ENCODE measurements around the gene CEP170B. TPM values are rescaled to one million over a fixed set of nuclear protein-coding genes. Genes with fewer than 3 reads are reported as not detected.

The CEP170B gene
- total RNA-seq, 1 donor from 2014 or later = 14.4 TPM

- no peak overlapping the region for H3K27ac Mint-ChIP-seq (ENCODE audit: unreplicated experiment)
- H3K4me3 Mint-ChIP-seq = no peak overlapping the region
- H3K4me1 Mint-ChIP-seq = no peaks in the 10 kb centered on the region
- H3K9me3 Mint-ChIP-seq = no peaks in the 10 kb centered on the region
- no peaks in the 10 kb centered on the region for H3K27me3 Mint-ChIP-seq (ENCODE audit: low read depth)
- DNase-seq (ENCODE audit: low read depth, low spot score) = no peak
- TF ChIP-seq CTCF (conservative IDR thresholded peaks at IDR 0.05) = no peak
- H3K36me3 Mint-ChIP-seq (ENCODE audit: low read depth) = no peaks in the 10 kb centered on the region
Observed at GRCh38 chr14:104877806-104878550, 12.9 kb downstream of the CEP170B start.

- TF ChIP-seq CTCF (conservative IDR thresholded peaks at IDR 0.05) = no peak
- H3K36me3 Mint-ChIP-seq (ENCODE audit: low read depth) = no peaks in the 10 kb centered on the region
- no peaks in the 10 kb centered on the region for H3K4me1 Mint-ChIP-seq
- H3K27me3 Mint-ChIP-seq (ENCODE audit: low read depth) = no peaks in the 10 kb centered on the region
- H3K4me3 Mint-ChIP-seq = no peak overlapping the region
- H3K9me3 Mint-ChIP-seq = no peaks in the 10 kb centered on the region
- H3K27ac Mint-ChIP-seq (ENCODE audit: unreplicated experiment) = no peak overlapping the region
- DNase-seq (ENCODE audit: low read depth, low spot score) = no peak
Observed at GRCh38 chr14:104878582-104878981, 13.5 kb downstream of the CEP170B start.

GRCh38 chr14:104879201-104879982 is 14.3 kb downstream of the CEP170B start:
- Mint-ChIP-seq H3K27me3 (ENCODE audit: low read depth) (no peaks in the 10 kb centered on the region), H3K36me3 (ENCODE audit: low read depth) (no peaks in the 10 kb centered on the region), H3K9me3 (no peaks in the 10 kb centered on the region), H3K4me3 (no peak overlapping the region), H3K27ac (ENCODE audit: unreplicated experiment) (no peak overlapping the region), H3K4me1 (no peaks in the 10 kb centered on the region)
- DNase-seq (ENCODE audit: low read depth, low spot score) = no peak
- no peak for TF ChIP-seq CTCF (conservative IDR thresholded peaks at IDR 0.05)

- DNase-seq (ENCODE audit: low read depth, low spot score) = no peak
- H3K27ac Mint-ChIP-seq (ENCODE audit: unreplicated experiment) = no peak overlapping the region
- no peak overlapping the region for H3K4me3 Mint-ChIP-seq
- H3K27me3 Mint-ChIP-seq (ENCODE audit: low read depth) = no peaks in the 10 kb centered on the region
- H3K36me3 Mint-ChIP-seq (ENCODE audit: low read depth) = no peaks in the 10 kb centered on the region
- no peaks in the 10 kb centered on the region for H3K9me3 Mint-ChIP-seq
- no peak for TF ChIP-seq CTCF (conservative IDR thresholded peaks at IDR 0.05)
- no peaks in the 10 kb centered on the region for H3K4me1 Mint-ChIP-seq
Observed at GRCh38 chr14:104879983-104880565, 15.0 kb downstream of the CEP170B start.

GRCh38 chr14:104880584-104881210 is 15.6 kb downstream of the CEP170B start:
- Mint-ChIP-seq H3K36me3 (ENCODE audit: low read depth) (no peaks in the 10 kb centered on the region), H3K9me3 (no peaks in the 10 kb centered on the region), H3K4me1 (no peaks in the 10 kb centered on the region), H3K4me3 (no peak overlapping the region), H3K27ac (ENCODE audit: unreplicated experiment) (no peak overlapping the region), H3K27me3 (ENCODE audit: low read depth) (no peaks in the 10 kb centered on the region)
- TF ChIP-seq CTCF (conservative IDR thresholded peaks at IDR 0.05) = no peak
- no peak for DNase-seq (ENCODE audit: low read depth, low spot score)
